Stimulated activated CD8-positive, alpha-beta memory T cell treated with anti-CD3 and anti-CD28 coated beads, Interleukin-15, amount 100 ng/mL, for 24 hours (primary cell): ENCODE data around the gene EEF2KMT.
A peak's percentile ranks its signal among the peaks of the same experiment; 100 is the strongest.
"Not testable (repeated sequence)": the region's sequence is repeated elsewhere in the genome, so short reads cannot be mapped to it uniquely, and the experiment has no call there.

ENCODE experiments used
- DNase-seq: peaks from one replicate; pipeline ENCODE4 v3.0.0-alpha.2; 2020; ENCODE audit warnings: low read depth

The EEF2KMT gene

DNA sequence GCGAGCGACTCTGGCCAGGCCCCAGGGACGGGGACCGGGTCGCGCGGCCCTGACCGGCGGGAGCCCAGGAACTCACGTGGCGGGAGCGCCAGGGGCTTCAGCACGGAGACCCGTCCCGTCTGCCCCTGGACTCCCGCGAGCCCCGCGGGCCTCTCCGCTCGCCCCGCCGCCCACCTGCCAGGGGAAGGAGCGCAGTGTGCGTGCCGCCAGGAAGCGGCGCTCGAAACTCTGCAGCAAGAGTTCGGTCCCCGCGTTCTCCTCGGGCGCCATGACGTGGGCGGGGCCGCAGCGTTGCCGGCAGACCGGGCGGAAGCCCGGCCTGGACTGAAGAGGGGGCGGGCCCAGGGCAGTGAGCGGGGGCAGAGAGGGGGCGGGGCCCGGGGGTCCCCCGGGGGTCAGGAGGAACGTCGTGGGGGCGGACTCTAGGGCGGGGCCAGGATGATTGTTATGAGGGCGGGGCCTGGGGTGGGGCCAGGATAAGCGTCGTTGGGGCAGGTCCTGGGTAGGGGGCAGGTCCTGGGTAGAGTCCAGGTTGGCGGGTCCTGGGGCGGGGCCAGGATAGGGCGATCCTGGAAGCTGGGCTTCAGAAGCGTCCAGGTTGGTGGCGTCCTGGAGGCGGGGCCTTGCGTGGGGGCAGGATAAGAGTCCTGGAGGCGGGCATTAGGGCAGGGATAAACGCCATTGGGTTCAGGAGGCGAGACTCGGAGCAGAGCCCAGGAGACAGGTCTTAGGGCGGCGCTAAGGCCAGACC lies at the start of gene EEF2KMT:
TSS of gene EEF2KMT (minus strand) at position 326 of the 751 bp plus-strand sequence. CDS start at position 270, 56 bp downstream.
- peak; percentile 83 for DNase-seq

DNA sequence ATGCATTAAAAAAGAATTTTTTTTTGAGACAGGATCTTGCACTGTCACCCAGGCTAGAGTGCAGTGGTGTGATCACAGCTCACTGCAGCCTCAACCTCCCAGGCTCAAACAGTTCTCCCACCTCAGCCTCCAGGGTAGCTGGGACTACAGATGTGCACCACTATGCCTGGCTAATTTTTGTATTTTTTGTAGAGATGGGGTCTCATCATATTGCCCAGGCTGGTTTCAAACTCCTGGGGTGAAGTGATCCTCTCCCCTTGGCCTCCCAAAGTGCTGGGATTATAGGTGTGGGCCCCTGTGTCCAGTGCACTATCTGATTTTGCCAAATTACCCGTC lies 47.0 kb upstream of the EEF2KMT start:
- DNase-seq, result not testable (repeated sequence)

GRCh38 chr16:5143761-5144620 lies 46.4 kb upstream of the EEF2KMT start:
- DNase-seq, result no peak

DNA sequence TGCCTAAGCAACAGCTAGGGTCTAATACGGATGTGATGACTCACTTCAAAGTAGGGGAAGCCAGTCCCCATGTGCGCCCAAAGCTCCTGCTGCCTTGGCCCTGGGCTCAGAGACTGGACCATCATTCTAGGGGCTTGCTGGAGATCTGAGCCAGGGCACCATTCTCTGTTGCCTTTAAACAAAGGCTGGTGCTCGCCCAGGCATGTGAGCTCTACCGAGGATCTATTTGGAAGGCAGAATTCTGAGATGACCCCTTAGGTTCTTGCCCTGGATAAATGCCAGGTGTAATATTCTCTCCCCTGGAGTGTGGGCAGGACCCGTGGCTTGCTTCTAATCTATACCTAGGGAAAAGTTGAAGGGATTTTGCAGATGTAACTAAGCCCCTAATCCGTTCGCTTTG lies 42.6 kb upstream of the EEF2KMT start:
- not testable (repeated sequence) for DNase-seq

DNA sequence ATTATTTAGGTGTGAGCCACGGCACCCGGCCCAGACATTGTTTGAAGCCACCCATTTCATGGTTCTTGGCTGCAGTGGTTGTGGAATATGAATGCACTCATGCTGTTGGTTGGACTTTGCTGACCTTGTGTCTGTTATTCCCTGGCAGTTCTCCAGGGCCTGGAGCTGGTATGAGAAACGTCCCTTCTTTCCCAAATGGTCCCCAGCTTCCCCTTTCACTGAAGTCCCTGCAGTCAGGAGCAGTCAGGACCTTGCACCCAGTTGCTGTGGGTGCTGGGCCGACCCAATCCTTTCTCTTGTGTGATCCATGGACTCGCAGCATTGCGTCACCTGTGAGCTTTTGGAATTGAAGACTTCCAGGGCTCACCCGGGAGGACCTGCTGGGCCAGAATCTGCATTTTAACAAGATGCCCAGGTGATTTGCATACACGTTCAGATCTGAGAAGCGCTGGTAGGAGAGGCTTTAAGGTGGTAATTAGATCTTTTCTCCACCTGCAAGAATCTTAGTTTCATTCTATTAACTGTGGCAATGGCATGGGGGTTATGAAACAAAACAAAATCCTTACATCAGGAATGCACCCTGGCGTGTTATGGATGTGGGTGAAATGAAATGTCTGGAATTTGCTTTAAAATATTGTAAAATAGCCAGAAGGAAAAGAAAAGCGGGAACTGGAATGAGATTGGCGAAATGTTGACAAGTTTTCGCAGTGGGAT lies 37.3 kb upstream of the EEF2KMT start:
- DNase-seq, result not testable (repeated sequence)

GRCh38 chr16:5132915-5133600 lies 35.5 kb upstream of the EEF2KMT start:
- DNase-seq, result not testable (repeated sequence)

DNA sequence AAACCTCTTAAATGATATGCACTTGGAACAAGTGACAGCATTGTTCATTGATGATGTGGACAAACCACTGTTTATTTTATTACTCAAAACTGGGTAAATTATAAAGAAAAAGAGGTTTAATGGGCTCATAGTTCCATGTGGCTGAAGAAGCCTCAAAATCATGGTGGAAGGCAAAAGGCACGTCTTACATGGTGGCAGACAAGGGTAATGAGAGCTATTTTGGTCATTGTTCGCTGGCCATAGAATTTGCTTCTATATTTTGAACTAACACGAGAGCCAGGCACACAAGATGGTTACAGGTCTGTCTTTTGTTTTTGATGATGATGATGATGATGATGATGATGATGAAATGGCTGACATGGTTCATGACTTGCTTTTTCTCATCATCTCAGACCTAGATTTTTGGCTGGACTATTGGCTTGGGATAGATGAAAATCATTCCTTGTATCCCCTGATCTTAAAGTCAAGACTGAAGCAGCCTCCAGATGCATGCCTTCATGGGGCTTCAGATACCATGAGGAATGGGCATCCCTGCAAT lies 33.9 kb upstream of the EEF2KMT start:
- not testable (repeated sequence) for DNase-seq

GRCh38 chr16:5117300-5118087 lies 19.9 kb upstream of the EEF2KMT start:
- peak; percentile 1 for DNase-seq

DNA sequence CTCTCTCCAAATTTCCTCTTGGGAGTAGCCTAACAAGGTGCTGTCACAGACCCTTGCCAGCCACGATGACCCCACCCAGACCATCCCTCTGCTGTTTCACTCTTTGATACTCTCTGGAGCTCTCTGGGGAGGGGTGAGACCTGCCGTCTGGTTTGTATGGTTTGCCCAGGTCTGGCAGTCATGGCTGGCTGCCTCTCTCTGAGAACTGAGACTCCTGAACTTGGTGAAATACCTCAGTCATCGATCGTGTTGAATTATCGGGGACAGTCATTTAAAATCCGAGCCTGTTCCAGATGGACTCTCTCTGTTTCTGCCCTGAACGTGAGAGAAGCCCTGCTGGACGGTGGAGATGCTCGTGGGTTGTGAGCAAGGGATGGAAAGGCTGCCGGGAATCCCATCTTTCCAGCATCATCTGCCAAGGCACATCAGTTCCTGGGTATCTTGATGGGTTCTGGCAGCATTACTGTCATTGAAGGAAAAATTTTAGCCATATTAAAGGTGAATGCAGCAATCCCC lies 19.2 kb upstream of the EEF2KMT start:
- not testable (repeated sequence) for DNase-seq

DNA sequence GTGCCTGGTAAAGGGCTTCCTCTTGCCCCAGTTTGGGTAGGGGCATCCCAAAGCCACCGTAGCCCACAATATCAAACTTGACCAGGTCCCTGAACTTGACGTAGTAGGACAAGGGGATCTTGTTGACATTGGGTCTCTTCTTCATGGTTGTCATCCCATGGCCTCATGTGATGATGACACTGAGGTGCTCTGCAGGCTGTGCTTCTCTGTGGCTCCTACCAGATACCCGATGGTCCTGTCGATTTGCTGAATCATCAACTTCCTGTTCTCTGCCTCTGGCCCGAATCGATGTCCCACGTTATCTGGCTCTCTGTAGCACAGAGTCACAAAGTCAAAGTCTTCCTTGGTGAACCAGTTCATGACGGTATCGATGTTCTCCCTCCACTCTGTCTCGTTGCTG lies 13.3 kb upstream of the EEF2KMT start:
- DNase-seq, result not testable (repeated sequence)

GRCh38 chr16:5108505-5109158 lies 11.0 kb upstream of the EEF2KMT start:
- no peak for DNase-seq

GRCh38 chr16:5105039-5105438 lies 7.4 kb upstream of the EEF2KMT start:
- not testable (repeated sequence) for DNase-seq

GRCh38 chr16:5103296-5104032 lies 5.9 kb upstream of the EEF2KMT start:
- not testable (repeated sequence) for DNase-seq

DNA sequence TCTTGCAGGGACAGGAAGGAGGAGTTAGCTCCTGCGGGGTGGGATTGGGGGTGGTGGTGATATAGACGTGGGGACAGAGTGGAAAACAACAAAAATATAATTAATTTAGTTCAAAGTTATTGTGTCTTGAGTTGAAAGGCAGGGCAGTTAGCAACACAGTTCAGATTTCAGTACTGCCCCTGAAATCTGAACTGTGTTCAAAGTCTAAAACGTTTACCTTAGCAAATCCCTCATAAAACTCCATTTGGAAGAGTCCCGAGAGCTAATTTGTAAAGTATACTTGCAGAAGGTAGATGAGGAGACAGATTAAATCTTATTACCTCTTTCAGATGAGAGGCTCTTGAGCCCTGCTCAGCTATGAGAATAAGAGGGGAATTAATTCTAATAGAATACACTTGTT lies 1.6 kb upstream of the EEF2KMT start:
- not testable (repeated sequence) for DNase-seq

DNA sequence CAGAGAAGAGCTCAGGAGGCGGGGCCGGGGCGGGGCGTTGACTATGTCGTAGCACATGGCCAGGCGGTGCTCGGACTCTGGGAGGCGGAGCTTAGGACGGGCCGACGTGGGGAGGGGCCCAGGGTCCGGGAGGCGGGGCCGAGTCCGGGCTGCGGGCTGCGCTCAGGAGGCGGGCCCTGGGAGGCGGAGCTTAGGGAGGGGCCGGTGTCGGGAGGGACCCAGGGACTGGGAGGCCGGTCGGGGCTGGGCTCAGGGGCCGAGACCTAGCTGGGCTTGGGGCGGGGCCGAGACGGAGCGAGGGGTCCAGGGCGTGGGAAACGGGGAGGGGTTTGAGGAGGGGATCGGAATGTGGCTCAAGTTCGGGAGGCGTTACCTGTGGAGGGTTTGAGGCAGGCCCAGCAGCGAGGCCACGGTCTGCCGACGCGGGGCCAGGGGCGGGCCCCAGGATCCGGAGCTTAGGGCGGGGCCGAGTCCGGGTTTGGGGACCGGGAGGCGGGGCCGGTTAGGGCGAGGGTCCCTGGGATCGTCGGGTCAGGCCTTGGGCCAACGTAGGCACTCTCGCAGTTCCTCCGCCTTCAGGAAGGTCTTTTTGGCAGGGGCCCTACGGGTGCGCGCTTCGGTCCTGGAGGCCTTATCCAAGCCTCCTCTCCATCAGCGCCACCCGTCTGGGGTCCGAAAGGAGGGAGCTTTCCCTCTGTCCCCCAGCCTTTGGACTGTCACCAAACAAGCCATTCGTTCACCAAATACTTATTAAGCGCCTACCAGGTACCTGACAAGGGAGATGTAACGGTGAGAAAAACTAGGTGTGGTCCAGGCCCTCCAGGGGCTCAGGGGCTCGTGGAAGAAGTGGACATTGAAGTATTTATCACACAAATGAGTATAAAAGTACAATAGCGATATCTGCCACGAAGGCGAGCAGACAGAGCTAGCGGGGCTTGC lies 895 bp upstream of the EEF2KMT start:
- DNase-seq, result peak; percentile 39

GRCh38 chr16:5097061-5097469 lies 530 bp downstream of the EEF2KMT start:
- DNase-seq, result peak; percentile 15

GRCh38 chr16:5096437-5097060 lies 1.0 kb downstream of the EEF2KMT start:
- not testable (repeated sequence) for DNase-seq
